ENCODE measurements around the gene LRFN3.
"Not testable (repeated sequence)": the region's sequence is repeated elsewhere in the genome, so short reads cannot be mapped to it uniquely, and the experiment has no call there.

LRFN3 gene

DNA sequence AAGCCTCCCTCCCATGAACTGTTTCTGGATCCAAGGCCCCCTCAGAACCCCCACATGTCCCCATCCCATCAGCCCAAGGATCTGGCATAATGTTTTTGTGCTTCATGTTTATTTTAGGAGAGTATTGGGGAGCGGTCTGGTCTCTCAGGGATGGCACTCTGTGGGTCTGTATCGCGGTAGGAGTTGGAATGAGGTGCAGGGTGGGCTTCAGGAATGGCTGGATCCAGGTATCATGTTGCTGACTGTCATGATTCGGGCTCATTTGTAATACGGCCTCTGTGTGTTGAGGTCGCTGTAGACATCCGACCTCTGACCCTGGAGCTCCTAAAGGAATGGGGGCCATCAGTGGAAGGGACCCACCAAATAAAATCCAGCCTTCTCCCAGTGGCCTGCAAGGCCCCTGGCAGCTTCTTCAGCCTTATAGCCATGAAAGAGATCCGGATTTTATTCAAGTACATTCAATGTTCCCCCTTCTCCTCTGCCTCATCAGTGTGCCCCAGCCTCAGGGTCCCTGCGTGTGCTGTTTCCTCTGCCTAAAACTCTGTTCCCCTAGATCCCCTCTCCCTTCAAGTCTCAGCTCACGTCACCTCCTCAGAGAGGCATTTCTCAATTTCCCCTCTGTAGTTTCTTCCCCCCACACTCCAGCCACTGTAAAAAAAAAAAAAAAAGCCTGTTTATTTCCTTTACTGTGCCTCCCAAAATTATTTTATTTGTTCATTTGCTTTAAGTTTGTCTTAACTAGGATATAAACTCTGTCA lies 31.7 kb upstream of the LRFN3 start:
- peak in 2 of 10 donors; percentile 7 to 28 for DNase-seq
- intact Hi-C loops (cut with DNase I): no loop called here

DNA sequence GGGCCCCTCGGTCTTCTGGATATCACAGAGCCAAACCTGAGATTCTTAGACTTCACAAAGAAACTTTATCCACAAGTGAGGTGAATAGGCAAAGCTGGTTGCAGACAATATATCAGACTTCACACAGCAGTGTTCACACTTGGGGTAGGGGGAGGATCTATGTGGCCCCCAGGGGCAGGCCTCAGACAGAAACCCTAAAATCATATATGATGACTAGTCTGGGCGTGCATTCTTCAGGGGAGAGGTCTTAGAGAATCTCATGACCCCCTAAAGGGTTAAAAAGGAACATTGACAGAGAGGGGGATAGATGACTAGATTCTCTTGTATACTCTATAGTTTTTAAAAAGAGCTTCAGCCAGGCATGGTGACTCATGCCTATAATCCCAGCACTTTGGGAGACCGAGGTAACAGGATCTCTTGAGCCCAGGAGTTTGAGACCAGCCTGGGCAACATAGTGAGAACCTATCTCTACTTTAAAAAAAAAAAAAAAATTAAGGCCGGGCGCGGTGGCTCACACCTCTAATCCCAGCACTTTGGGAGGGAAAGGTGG lies 30.9 kb upstream of the LRFN3 start:
- intact Hi-C loops (cut with DNase I): no loop called here

DNA sequence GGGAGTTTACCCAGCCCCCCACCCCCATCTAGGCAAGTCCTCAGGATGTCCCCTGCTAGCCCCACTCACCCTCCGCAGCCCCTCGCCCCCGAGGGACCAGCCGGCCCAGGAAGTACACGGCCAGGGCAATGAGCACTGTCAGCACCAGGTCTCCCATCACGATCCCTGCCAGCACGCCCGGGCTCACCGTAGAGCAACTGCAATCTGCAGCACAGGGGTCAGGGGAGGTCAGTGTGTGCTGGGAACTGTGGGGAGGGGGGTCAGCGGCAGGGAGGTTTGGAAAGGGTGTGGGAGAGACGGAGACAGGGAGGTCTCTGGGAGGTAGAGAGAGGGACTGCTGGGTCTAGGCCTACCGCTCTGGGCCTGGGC lies 28.8 kb upstream of the LRFN3 start:
- DNase-seq: peak in 2 of 10 donors; percentile 35 to 55
- intact Hi-C loops (cut with DNase I): no loop called here

More for the DNA sequence above, 30.9 kb upstream of the LRFN3 start:
- DNase-seq: peak in 2 of 10 donors; percentile 25 to 27

DNA sequence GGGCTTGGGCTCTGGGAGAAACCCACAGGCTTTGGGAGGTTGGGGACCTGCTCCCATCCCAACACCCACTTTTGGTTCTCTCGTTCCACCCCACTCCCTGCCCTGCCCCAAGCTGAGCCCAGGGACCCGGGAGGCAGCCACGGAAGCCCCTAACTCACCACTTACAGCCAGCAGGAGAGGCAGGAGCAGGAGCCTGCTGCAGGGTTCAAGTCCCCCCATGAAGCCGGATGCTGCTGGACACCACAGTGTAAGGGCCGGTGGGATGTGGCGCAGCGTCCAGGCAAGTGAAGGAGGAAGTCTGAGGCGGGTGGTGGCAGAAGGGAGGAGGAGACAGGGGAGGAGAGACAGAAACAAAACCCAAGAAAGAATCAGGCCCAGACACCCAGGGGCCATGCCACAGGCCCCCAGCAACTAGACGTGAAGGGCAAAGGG lies 28.1 kb upstream of the LRFN3 start, which contains the start of gene TYROBP:
Gene TYROBP, minus strand, starts transcription at position 286 of the 432 bp plus-strand sequence. Its CDS starts 67 bp downstream, at position 219.
- intact Hi-C loops (cut with DNase I): no loop called here
- DNase-seq: peak in 3 of 10 donors; percentile 30 to 69 (median 60)

DNA sequence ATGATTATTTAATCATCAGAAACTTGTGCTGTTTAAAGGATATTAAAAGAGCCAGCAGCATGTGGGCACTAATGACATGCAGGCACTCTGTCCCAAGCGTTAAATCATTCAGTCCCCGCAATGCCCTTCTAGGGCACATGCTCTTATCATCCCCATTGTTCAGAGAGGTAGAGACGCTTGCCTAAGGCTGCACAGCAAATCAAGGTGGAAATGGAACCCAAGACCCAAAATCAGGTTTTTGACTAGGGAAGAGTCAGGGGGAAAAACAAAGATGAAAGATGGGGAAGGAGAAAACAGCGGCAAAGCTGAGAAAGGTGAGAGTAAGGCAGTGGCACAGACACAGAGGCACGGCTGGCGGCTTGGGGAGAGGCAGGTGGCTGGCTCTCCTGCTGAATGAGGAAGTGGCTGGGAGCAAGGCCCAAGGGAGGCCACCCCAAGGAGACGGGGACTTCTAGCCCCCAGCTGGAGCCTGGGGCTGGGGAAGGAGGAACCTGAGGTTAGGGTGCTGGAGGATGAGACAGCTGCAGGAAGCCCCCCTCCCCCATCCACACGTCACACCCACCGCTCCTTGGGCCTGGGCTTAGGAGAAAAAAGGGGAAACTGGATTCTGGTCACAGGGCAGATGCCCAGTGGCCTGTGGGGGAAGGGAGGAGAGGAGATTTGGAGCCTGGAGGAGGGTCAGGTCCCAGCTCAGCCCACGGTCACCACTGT lies 27.0 kb upstream of the LRFN3 start:
- peak in 9 of 10 donors; percentile 17 to 92 (median 39) for DNase-seq
- intact Hi-C loops (cut with DNase I): no loop called here

DNA sequence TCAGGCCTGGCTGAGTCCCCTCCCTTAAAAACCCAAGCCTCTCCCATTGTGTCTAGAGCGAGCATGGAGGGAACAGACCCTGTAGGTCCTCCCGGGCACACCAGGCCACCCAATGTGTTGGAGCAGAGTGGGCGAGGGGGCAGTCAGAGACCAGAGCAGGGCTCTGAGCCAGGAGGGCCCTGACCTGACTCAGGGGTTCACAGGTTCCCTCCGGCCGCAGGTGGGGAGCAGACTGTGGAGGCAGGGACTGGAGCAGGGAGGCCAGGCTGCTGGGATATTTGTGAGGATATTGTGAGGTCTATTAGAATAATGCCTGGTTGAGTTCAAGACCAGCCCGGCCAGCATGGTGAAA lies 26.5 kb upstream of the LRFN3 start:
- intact Hi-C loops (cut with DNase I): no loop called here
- peak in 2 of 10 donors; percentile 67 to 75 for DNase-seq

DNA sequence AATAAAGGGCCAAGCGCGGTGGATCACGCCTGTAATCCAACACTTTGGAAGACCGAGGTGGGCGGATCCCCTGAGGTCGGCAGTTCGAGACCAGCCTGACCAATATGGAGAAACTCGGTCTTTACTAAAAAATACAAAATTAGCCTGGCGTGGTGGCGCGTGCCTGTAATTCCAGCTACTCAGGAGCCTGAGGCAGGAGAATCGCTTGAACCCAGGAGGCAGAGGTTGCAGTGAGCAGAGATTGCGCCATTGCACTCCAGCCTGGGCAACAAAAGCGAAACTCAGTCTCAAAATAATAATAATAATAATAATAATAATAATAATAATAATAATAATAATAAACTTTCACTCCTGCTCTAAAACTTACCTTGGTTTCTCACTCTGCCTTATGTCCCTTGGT lies 25.8 kb upstream of the LRFN3 start:
- peak in 2 of 10 donors; percentile 2 to 35 for DNase-seq
- intact Hi-C loops (cut with DNase I): not testable (repeated sequence)

DNA sequence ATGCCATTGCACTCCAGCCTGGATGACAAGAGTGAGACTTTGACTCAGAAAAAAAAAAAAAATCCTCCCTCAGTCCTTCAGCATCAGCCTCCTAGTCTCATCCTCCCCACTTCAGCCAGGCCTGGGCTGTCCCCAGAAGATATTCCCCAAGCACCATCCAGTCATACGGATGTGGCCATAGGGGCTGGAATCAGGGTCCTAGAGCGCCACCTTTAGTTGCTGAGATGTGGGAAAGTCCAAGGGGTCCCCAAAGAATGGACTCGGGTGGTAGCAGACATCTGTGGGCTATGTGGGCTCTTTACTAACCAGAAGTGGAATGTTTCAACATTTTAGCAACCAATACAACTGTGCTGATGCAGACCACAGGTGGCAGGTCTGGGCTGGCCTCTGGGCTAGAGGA lies 25.0 kb upstream of the LRFN3 start:
- peak in 2 of 10 donors; percentile 12 to 44 for DNase-seq
- intact Hi-C loops (cut with DNase I): no loop called here

DNA sequence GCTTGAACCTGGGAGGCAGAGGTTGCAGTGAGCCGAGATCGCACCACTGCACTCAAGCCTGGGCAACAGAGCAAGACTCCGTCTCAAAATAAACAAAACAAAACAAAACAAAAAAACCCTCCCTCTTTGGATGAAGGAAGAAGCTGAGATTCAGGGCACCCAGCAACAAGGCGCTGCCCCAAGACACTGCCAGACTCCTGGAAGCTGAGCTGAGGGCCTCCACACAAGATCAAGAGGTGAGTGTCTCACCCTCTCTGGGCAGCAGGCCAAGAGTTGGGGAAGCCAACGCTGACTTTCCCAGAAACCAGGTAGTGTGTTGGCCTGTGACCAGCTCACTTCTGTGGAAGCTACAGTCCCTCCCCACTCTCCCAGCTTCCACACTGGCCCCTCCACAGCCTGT lies 24.4 kb upstream of the LRFN3 start:
- intact Hi-C loops (cut with DNase I): no loop called here
- peak in 2 of 10 donors; percentile 72 to 80 for DNase-seq

DNA sequence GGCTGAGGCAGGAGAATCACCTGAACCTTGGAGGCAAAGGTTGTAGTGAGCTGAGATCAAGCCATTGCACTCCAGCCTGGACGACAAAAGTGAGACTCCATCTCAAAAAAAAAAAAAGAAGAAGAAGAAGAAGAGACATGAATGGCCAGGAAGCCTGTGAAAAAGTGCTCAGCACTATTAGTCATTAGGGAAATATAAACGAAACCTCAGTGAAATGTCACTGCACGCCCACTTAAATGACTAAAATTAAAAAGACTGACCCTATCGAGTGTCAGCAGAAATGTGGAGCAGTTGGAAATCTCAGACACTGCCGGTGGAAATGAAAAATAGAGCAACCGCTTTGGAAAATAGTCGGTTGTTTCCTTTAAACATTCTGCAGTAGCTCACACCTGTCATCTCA lies 22.6 kb upstream of the LRFN3 start:
- peak in 1 of 10 donors; percentile 19 for DNase-seq
- intact Hi-C loops (cut with DNase I): no loop called here

DNA sequence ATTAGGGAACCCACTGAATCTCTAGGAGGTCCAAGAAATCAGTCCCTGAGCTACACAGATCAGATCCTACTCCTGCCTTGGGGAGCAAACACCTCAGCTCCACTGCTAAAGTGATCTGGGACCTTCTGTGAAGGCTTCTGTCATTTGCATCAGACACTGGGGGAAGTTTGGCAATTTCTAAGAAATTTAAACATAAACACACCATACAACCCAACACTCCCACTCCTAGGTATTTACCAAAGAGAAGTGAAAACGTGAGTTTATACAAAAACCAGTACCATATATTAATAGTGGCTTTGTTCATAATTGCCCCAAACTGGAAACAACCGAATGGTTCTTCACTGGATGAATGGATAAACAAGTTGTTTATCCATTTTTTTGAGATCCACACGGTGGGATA lies 20.7 kb upstream of the LRFN3 start:
- DNase-seq: no peak
- intact Hi-C loops (cut with DNase I): no loop called here

DNA sequence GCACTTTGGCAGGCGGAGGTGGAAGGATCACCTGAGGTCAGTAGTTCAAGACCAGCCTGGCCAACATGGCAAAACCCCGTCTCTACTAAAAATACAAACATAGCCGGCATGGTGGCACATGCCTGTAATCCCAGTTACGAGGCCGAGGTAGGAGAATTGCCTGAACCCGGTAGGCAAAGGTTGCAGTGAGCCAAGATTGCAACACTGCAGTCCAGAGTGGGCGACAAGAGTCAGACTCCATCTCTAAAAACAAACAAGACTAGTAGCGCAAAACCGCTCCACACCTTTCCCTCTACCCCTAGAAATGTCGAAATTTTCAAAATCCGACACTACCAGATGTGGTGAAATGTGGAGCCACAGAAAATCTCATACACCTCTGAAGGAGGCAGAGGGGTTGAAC lies 16.9 kb upstream of the LRFN3 start:
- peak in 2 of 10 donors; percentile 6 to 24 for DNase-seq
- intact Hi-C loops (cut with DNase I): no loop called here

DNA sequence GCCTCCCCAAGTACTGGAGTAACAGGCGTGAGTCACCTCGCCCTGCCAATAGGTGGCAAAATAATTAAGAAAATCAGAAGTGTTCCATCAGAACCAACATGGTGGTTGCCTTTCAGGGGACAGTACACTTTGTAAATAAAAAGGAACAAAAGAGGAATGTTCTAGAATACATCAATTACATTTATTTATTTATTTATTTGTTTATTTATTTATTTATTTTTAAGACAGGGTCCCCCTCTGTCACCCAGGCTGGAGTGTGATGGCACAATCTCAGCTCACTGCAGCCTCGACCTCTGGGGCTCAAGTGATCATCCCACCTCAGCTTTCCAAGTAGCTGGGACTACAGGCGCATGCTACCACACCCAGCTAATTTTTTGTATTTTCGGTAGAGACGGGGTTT lies 15.2 kb upstream of the LRFN3 start:
- intact Hi-C loops (cut with DNase I): no loop called here
- peak in 1 of 10 donors; percentile 8 for DNase-seq

DNA sequence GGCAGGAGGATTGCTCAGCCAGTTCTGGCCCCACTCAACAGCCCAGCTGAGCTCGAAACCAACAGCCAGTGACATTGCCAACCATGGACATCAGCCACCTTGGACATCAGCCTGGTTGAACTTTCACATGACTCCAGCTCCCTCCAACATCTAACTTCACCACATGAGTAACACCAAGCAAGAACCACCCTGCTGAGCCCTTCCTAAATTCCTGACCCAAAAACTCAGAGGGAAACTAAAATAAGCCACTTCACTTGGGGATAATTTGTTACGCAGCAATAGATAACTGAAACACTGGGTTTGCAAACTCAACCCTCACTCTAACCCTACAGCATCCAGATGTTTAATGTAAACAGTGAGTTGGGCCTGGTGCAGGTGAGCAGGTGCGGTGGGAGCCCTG lies 10.7 kb upstream of the LRFN3 start:
- intact Hi-C loops (cut with DNase I): no loop called here
- DNase-seq: peak in 2 of 10 donors; percentile 8 to 10

DNA sequence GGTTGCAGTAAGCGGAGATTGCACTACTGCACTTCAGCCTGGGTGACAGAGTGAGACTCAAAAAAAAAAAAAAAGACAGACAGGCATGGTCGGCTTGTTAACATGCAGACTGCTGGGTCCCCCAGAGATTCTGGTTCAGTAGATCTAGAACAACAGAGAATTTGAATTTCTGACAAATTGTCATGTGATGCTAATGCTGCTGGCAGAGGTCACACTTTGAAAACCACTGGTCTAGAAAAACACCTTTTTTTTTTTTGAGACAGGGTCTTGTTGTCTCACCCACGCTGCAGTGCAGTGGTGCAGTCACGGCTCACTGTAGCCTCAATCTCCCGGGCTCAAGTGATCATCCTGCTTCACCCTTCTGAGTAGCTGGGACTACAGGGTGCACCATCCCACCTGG lies 7.7 kb upstream of the LRFN3 start:
- intact Hi-C loops (cut with DNase I): no loop called here
- DNase-seq: peak in 1 of 10 donors; percentile 0

DNA sequence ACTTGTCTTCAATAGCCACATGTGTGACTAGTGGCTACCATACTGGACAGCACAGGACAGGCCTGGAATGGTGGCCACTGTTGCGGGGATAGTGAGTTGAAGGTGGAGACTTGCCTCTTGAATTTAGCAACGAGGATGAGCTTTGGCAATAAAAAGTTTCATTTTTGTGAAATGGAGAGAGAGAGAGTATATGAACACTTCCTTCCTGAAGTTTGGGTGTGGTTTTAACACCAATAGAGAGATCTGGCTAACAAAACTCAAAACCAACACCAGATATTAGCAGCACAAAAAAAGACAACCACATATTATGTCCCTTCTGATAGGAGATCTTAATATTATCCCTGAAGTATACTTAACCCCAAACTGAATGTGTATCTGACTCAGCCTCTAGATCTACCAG lies 6.3 kb upstream of the LRFN3 start:
- DNase-seq: no peak
- intact Hi-C loops (cut with DNase I): loop anchor here (5.0 to 10.0 kb wide), 3 partner anchors 33 to 238 kb away; partner anchors contain the start of gene ARHGAP33

DNA sequence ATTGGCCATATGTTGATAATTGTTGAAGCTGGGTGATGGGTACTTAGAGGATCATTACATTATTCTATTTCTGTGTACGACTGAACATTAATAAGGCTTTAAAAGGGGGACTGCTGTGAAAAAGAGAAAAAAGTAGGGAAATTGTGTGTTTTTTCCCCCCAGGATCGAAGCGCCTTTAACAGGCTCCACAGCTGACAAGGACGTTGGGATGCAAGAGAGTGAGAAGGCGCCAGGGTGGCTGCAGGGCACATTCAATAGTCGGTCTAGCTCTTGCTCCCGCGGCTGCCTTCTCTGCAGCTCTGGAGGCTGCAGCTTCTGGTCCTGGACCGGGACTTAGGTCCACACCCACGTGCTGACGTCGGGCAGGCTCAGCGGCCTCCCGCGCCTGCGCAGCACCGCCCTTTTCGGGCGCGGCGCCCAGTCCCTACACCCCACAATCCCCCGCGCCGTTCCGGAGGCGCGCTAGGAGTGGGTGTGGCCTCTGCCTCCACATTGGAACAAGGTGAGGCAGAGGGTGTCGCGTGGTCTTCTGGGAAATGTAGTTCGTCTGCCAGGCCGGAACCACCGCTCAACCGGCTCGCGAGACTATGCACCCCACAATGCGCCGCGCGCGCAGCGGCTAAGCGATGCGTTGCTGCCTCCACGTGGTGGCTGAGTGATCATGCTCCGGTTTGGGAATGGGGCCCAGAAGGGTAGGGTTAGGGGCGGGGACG lies 4.9 kb upstream of the LRFN3 start:
- DNase-seq: peak; percentile 98 to 100 (median 98)
- intact Hi-C loops (cut with DNase I): loop anchor here (1.0 to 10.0 kb wide), 5 partner anchors 34 to 239 kb away; partner anchors contain the start of gene ARHGAP33

DNA sequence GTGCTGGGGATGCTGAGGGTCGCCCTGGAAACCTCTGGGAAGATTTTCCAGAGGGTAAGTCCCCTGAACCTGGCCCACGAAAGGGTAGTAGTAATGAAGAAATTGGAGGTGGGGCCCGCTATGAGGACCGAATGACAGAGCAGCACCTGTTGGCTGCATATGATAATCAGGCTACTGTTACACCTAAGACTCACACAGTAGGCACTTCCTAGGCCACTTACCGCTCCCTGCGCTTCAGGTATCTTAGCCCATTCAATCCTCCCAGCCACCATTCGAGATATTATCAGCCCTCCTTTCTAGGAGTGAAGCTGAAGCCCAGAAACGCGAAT lies 4.3 kb upstream of the LRFN3 start:
- no peak for DNase-seq
- intact Hi-C loops (cut with DNase I): loop anchor here (1.0 to 10.0 kb wide), 5 partner anchors 35 to 240 kb away; partner anchors contain the start of gene ARHGAP33

DNA sequence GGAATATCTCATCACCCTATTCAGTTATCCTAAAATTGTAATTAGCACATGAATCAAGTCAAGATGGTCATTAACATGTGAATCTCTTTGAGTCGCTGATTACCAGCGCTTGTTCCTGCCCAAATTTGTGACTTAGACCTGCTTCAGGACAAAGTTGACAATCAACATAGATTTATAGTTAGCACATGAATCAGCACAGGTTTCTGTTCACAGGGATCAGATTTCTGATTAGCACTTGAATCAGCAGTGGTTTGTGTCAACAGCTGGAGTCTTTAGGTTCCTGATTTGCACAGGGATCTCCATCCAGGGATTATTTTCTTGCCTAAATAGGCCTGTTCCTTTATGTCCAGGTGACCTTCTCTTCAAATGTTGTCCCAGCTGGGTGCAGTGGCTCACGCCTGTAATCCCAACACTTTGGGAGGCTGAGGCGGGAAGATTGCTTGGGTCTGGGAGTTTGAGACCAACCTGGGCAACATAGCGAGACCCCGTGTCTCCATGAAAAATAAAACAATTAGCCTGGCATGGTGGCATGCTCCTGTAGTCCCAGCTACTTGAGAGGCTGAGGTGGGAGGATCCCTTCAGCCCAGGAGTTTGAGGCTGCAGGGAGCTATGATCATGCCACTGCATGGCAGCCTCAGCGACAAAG lies 3.8 kb upstream of the LRFN3 start:
- intact Hi-C loops (cut with DNase I): loop anchor here (5.0 to 10.0 kb wide), 3 partner anchors 35 to 240 kb away; partner anchors contain the start of gene ARHGAP33
- DNase-seq: peak in 2 of 10 donors; percentile 8 to 39

DNA sequence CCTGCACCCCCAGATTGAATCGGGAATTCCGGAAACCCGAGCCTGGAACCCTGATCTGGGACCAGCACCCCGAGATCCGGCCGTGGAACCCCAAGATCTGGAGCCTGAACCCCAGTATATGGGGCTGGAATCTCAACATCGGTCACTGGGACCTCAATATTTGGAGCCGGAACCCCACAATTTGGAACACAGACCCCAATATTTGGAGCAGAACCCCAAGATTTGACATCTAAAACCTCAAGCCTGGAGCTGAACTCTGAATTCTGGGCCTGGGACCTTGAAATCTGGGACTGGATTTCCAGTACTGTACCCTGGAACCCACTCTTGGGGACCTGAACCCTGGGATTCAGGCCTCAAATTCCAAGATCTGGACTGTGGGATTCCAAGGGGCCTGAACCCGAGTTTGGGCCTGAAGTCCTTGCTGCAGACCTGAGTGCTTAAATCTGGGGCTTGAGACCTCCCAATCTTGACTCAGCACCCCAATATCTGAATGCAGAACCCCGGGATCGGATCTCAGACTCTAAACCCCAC lies 629 bp downstream of the LRFN3 start:
- intact Hi-C loops (cut with DNase I): loop anchor here (10.0 kb wide), 1 partner anchor 162 kb away; the partner anchor contains the start of gene ARHGAP33

More for the DNA sequence above, 629 bp downstream of the LRFN3 start:
- DNase-seq: no peak

Measured in posterior cingulate gyrus (tissue), 11 donors.